HG02973 (cell line): ENCODE results near the gene ESRRB.

Experiments
- ATAC-seq: cut with Tn5 transposase; IDR thresholded peaks from one replicate; pipeline ENCODE4 v1.9.1; 2021; ENCODE audit warnings: moderate library complexity; ENCODE audit not compliant: unreplicated experiment

Gene ESRRB

GRCh38 chr14:76491172-76491930 lies 115.4 kb downstream of the ESRRB start:
- ATAC-seq: no peak

GRCh38 chr14:76495983-76496382 lies 120.0 kb downstream of the ESRRB start:
- no peak for ATAC-seq

GRCh38 chr14:76496595-76496994 lies 120.7 kb downstream of the ESRRB start:
- ATAC-seq: no peak

- no peak for ATAC-seq
Observed at GRCh38 chr14:76497550-76498462, 121.9 kb downstream of the ESRRB start.

- ATAC-seq: no peak
Observed at GRCh38 chr14:76498463-76498935, 122.6 kb downstream of the ESRRB start.

GRCh38 chr14:76498976-76499375 lies 123.0 kb downstream of the ESRRB start:
- ATAC-seq: no peak

- ATAC-seq: no peak
Observed at GRCh38 chr14:76499399-76499798, 123.5 kb downstream of the ESRRB start.

- ATAC-seq: no peak
Observed at GRCh38 chr14:76500011-76500410, 124.1 kb downstream of the ESRRB start.

GRCh38 chr14:76500480-76500879 lies 124.5 kb downstream of the ESRRB start:
- no peak for ATAC-seq

- ATAC-seq: no peak
Observed at GRCh38 chr14:76501156-76501720, 125.3 kb downstream of the ESRRB start.

GRCh38 chr14:76502219-76502618 lies 126.3 kb downstream of the ESRRB start:
- ATAC-seq: no peak

- no peak for ATAC-seq
Observed at GRCh38 chr14:76502638-76503037, 126.7 kb downstream of the ESRRB start.

GRCh38 chr14:76509311-76509710 lies 133.4 kb downstream of the ESRRB start:
- no peak for ATAC-seq

- ATAC-seq: no peak
Observed at GRCh38 chr14:76510181-76510580, 134.2 kb downstream of the ESRRB start.

- no peak for ATAC-seq
Observed at GRCh38 chr14:76514213-76514998, 138.5 kb downstream of the ESRRB start.

GRCh38 chr14:76516884-76517283 lies 140.9 kb downstream of the ESRRB start:
- ATAC-seq: no peak

- no peak for ATAC-seq
Observed at GRCh38 chr14:76518366-76518765, 142.4 kb downstream of the ESRRB start.

GRCh38 chr14:76525106-76525821 lies 149.3 kb downstream of the ESRRB start:
- ATAC-seq: no peak

- no peak for ATAC-seq
Observed at GRCh38 chr14:76531085-76531484, 155.1 kb downstream of the ESRRB start.

- ATAC-seq: no peak
Observed at GRCh38 chr14:76531821-76532318, 155.9 kb downstream of the ESRRB start.
